ENCODE results near the gene DOCK8.

DOCK8 gene

GRCh38 chr9:462606-463005 is 247.9 kb downstream of the DOCK8 start:
- Histone ChIP-seq H3K4me1 (ENCODE audit: control insufficient read depth in 5 of 5, insufficient read depth in 5 of 5, low read length in 5 of 5) (peaks cover 0 to 10% (median 5%) of the 10 kb centered on the region in 5 donors), H3K9me3 (ENCODE audit: control insufficient read depth in 5 of 5, low read length in 5 of 5) (no peaks in the 10 kb centered on the region), H3K27ac (ENCODE audit: low read depth, low read length) (no peak overlapping the region), H3K9ac (ENCODE audit: low read length in 5 of 5) (no peak overlapping the region), H3K36me3 (ENCODE audit: control insufficient read depth in 5 of 5, insufficient read depth in 5 of 5, low read length in 5 of 5) (peaks cover 0 to 21% (median 7%) of the 10 kb centered on the region in 5 donors), H3K4me3 (ENCODE audit: low read depth in 1 of 5, low read length in 5 of 5) (no peak overlapping the region), H3K27me3 (ENCODE audit: control insufficient read depth in 5 of 5, insufficient read depth in 4 of 5, low read length in 5 of 5) (no peaks in the 10 kb centered on the region)

GRCh38 chr9:463455-464171 is 248.9 kb downstream of the DOCK8 start:
- Histone ChIP-seq H3K4me3 (ENCODE audit: low read depth in 1 of 5, low read length in 5 of 5) (no peak overlapping the region), H3K9ac (ENCODE audit: low read length in 5 of 5) (no peak overlapping the region), H3K27ac (ENCODE audit: low read depth, low read length) (no peak overlapping the region), H3K9me3 (ENCODE audit: control insufficient read depth in 5 of 5, low read length in 5 of 5) (no peaks in the 10 kb centered on the region), H3K36me3 (ENCODE audit: control insufficient read depth in 5 of 5, insufficient read depth in 5 of 5, low read length in 5 of 5) (peaks cover 0 to 14% (median 7%) of the 10 kb centered on the region in 5 donors), H3K4me1 (ENCODE audit: control insufficient read depth in 5 of 5, insufficient read depth in 5 of 5, low read length in 5 of 5) (peaks cover 0 to 16% (median 9%) of the 10 kb centered on the region in 5 donors), H3K27me3 (ENCODE audit: control insufficient read depth in 5 of 5, insufficient read depth in 4 of 5, low read length in 5 of 5) (no peaks in the 10 kb centered on the region)

GRCh38 chr9:466747-467146 is 252.1 kb downstream of the DOCK8 start:
- Histone ChIP-seq H3K9me3 (ENCODE audit: control insufficient read depth in 5 of 5, low read length in 5 of 5) (no peaks in the 10 kb centered on the region), H3K36me3 (ENCODE audit: control insufficient read depth in 5 of 5, insufficient read depth in 5 of 5, low read length in 5 of 5) (peaks cover 0 to 14% (median 7%) of the 10 kb centered on the region in 5 donors)

GRCh38 chr9:468766-469426 is 254.2 kb downstream of the DOCK8 start:
- Histone ChIP-seq H3K4me1 (ENCODE audit: control insufficient read depth in 5 of 5, insufficient read depth in 5 of 5, low read length in 5 of 5) (peaks cover 4 to 42% (median 34%) of the 10 kb centered on the region in 5 donors), H3K4me3 (ENCODE audit: low read depth in 1 of 5, low read length in 5 of 5) (peak overlapping the region; percentile 45 to 90 (median 80)), H3K27me3 (ENCODE audit: control insufficient read depth in 5 of 5, insufficient read depth in 4 of 5, low read length in 5 of 5) (no peaks in the 10 kb centered on the region), H3K36me3 (ENCODE audit: control insufficient read depth in 5 of 5, insufficient read depth in 5 of 5, low read length in 5 of 5) (peaks cover 0 to 9% (median 5%) of the 10 kb centered on the region in 5 donors), H3K9me3 (ENCODE audit: control insufficient read depth in 5 of 5, low read length in 5 of 5) (no peaks in the 10 kb centered on the region), H3K27ac (ENCODE audit: low read depth, low read length) (peak overlapping the region; percentile 69), H3K9ac (ENCODE audit: low read length in 5 of 5) (peak overlapping the region in 3 of 5 donors; percentile 20 to 90 (median 81))

More at GRCh38 chr9:466747-467146, 252.1 kb downstream of the DOCK8 start:
- Histone ChIP-seq H3K27ac (ENCODE audit: low read depth, low read length) (no peak overlapping the region), H3K9ac (ENCODE audit: low read length in 5 of 5) (no peak overlapping the region), H3K27me3 (ENCODE audit: control insufficient read depth in 5 of 5, insufficient read depth in 4 of 5, low read length in 5 of 5) (no peaks in the 10 kb centered on the region), H3K4me3 (ENCODE audit: low read depth in 1 of 5, low read length in 5 of 5) (no peak overlapping the region), H3K4me1 (ENCODE audit: control insufficient read depth in 5 of 5, insufficient read depth in 5 of 5, low read length in 5 of 5) (peaks cover 4 to 42% (median 34%) of the 10 kb centered on the region in 5 donors)

GRCh38 chr9:469672-470551 is 255.2 kb downstream of the DOCK8 start:
- Histone ChIP-seq H3K4me3 (ENCODE audit: low read depth in 1 of 5, low read length in 5 of 5) (peak overlapping the region; percentile 75 to 90 (median 80)), H3K9ac (ENCODE audit: low read length in 5 of 5) (peak overlapping the region; percentile 63 to 90 (median 81)), H3K27me3 (ENCODE audit: control insufficient read depth in 5 of 5, insufficient read depth in 4 of 5, low read length in 5 of 5) (no peaks in the 10 kb centered on the region), H3K4me1 (ENCODE audit: control insufficient read depth in 5 of 5, insufficient read depth in 5 of 5, low read length in 5 of 5) (peaks cover 4 to 42% (median 34%) of the 10 kb centered on the region in 5 donors), H3K27ac (ENCODE audit: low read depth, low read length) (peak overlapping the region; percentile 69), H3K36me3 (ENCODE audit: control insufficient read depth in 5 of 5, insufficient read depth in 5 of 5, low read length in 5 of 5) (peaks cover 0 to 9% (median 0%) of the 10 kb centered on the region in 5 donors), H3K9me3 (ENCODE audit: control insufficient read depth in 5 of 5, low read length in 5 of 5) (no peaks in the 10 kb centered on the region)

- H3K9me3 ChIP-seq (ENCODE audit: control insufficient read depth in 5 of 5, low read length in 5 of 5), result no peaks in the 10 kb centered on the region
- peak overlapping the region in 4 of 5 donors; percentile 71 to 81 (median 72) for H3K9ac ChIP-seq (ENCODE audit: low read length in 5 of 5)
- H3K36me3 ChIP-seq (ENCODE audit: control insufficient read depth in 5 of 5, insufficient read depth in 5 of 5, low read length in 5 of 5), result peaks cover 0 to 2% (median 0%) of the 10 kb centered on the region in 5 donors
- peaks cover 4 to 42% (median 34%) of the 10 kb centered on the region in 5 donors for H3K4me1 ChIP-seq (ENCODE audit: control insufficient read depth in 5 of 5, insufficient read depth in 5 of 5, low read length in 5 of 5)
- no peaks in the 10 kb centered on the region for H3K27me3 ChIP-seq (ENCODE audit: control insufficient read depth in 5 of 5, insufficient read depth in 4 of 5, low read length in 5 of 5)
- peak overlapping the region; percentile 75 to 88 (median 80) for H3K4me3 ChIP-seq (ENCODE audit: low read depth in 1 of 5, low read length in 5 of 5)
- peak overlapping the region; percentile 69 for H3K27ac ChIP-seq (ENCODE audit: low read depth, low read length)
These were observed 256.0 kb downstream of the DOCK8 start for GRCh38 chr9:470552-471194.

GRCh38 chr9:471320-471719 is 256.7 kb downstream of the DOCK8 start:
- H3K4me3 ChIP-seq (ENCODE audit: low read depth in 1 of 5, low read length in 5 of 5), result peak overlapping the region in 1 of 5 donors; percentile 88
- H3K9ac ChIP-seq (ENCODE audit: low read length in 5 of 5), result no peak overlapping the region
- peaks cover 4 to 42% (median 34%) of the 10 kb centered on the region in 5 donors for H3K4me1 ChIP-seq (ENCODE audit: control insufficient read depth in 5 of 5, insufficient read depth in 5 of 5, low read length in 5 of 5)
- H3K27ac ChIP-seq (ENCODE audit: low read depth, low read length), result no peak overlapping the region
- no peaks in the 10 kb centered on the region for H3K27me3 ChIP-seq (ENCODE audit: control insufficient read depth in 5 of 5, insufficient read depth in 4 of 5, low read length in 5 of 5)
- no peaks in the 10 kb centered on the region for H3K9me3 ChIP-seq (ENCODE audit: control insufficient read depth in 5 of 5, low read length in 5 of 5)
- no peaks in the 10 kb centered on the region for H3K36me3 ChIP-seq (ENCODE audit: control insufficient read depth in 5 of 5, insufficient read depth in 5 of 5, low read length in 5 of 5)

- H3K36me3 ChIP-seq (ENCODE audit: control insufficient read depth in 5 of 5, insufficient read depth in 5 of 5, low read length in 5 of 5), result no peaks in the 10 kb centered on the region
- peaks cover 4 to 32% (median 28%) of the 10 kb centered on the region in 5 donors for H3K4me1 ChIP-seq (ENCODE audit: control insufficient read depth in 5 of 5, insufficient read depth in 5 of 5, low read length in 5 of 5)
- no peak overlapping the region for H3K4me3 ChIP-seq (ENCODE audit: low read depth in 1 of 5, low read length in 5 of 5)
- no peak overlapping the region for H3K27ac ChIP-seq (ENCODE audit: low read depth, low read length)
- H3K9ac ChIP-seq (ENCODE audit: low read length in 5 of 5), result no peak overlapping the region
- H3K27me3 ChIP-seq (ENCODE audit: control insufficient read depth in 5 of 5, insufficient read depth in 4 of 5, low read length in 5 of 5), result no peaks in the 10 kb centered on the region
- H3K9me3 ChIP-seq (ENCODE audit: control insufficient read depth in 5 of 5, low read length in 5 of 5), result no peaks in the 10 kb centered on the region
These were observed 257.9 kb downstream of the DOCK8 start for GRCh38 chr9:472479-473075.

- no peaks in the 10 kb centered on the region for H3K9me3 ChIP-seq (ENCODE audit: control insufficient read depth in 5 of 5, low read length in 5 of 5)
- H3K36me3 ChIP-seq (ENCODE audit: control insufficient read depth in 5 of 5, insufficient read depth in 5 of 5, low read length in 5 of 5), result no peaks in the 10 kb centered on the region
- H3K4me3 ChIP-seq (ENCODE audit: low read depth in 1 of 5, low read length in 5 of 5), result no peak overlapping the region
- H3K4me1 ChIP-seq (ENCODE audit: control insufficient read depth in 5 of 5, insufficient read depth in 5 of 5, low read length in 5 of 5), result peaks cover 0 to 4% (median 0%) of the 10 kb centered on the region in 5 donors
- no peak overlapping the region for H3K27ac ChIP-seq (ENCODE audit: low read depth, low read length)
- H3K27me3 ChIP-seq (ENCODE audit: control insufficient read depth in 5 of 5, insufficient read depth in 4 of 5, low read length in 5 of 5), result no peaks in the 10 kb centered on the region
- H3K9ac ChIP-seq (ENCODE audit: low read length in 5 of 5), result no peak overlapping the region
These were observed 262.5 kb downstream of the DOCK8 start for GRCh38 chr9:477193-477592.
